GM12875 (cell line): ENCODE measurements around the gene HSD11B2.

Source experiments
- H3K4me3 ChIP-seq: one replicate; pipeline ENCODE4 v1.5.1; 2011; ENCODE audit warnings: low read depth, low read length, control low read depth
- TF ChIP-seq, protein P1 (sequence below): IDR thresholded peaks from 2 replicates; pipeline ENCODE4 v1.5.1; 2011; ENCODE audit warnings: low read depth, mild to moderate bottlenecking, control low read depth, inconsistent platforms, low read length, moderate library complexity, borderline replicate concordance; ENCODE audit not compliant: insufficient read depth

Gene HSD11B2

GRCh38 chr16:67444259-67445125 lies 13.6 kb downstream of the HSD11B2 start:
- TF ChIP-seq, protein P1, sequence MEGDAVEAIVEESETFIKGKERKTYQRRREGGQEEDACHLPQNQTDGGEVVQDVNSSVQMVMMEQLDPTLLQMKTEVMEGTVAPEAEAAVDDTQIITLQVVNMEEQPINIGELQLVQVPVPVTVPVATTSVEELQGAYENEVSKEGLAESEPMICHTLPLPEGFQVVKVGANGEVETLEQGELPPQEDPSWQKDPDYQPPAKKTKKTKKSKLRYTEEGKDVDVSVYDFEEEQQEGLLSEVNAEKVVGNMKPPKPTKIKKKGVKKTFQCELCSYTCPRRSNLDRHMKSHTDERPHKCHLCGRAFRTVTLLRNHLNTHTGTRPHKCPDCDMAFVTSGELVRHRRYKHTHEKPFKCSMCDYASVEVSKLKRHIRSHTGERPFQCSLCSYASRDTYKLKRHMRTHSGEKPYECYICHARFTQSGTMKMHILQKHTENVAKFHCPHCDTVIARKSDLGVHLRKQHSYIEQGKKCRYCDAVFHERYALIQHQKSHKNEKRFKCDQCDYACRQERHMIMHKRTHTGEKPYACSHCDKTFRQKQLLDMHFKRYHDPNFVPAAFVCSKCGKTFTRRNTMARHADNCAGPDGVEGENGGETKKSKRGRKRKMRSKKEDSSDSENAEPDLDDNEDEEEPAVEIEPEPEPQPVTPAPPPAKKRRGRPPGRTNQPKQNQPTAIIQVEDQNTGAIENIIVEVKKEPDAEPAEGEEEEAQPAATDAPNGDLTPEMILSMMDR = no peak
- H3K4me3 ChIP-seq = no peak overlapping the region

GRCh38 chr16:67445126-67445426 lies 14.2 kb downstream of the HSD11B2 start:
- H3K4me3 ChIP-seq = no peak overlapping the region
- TF ChIP-seq, protein P1 = no peak

DNA sequence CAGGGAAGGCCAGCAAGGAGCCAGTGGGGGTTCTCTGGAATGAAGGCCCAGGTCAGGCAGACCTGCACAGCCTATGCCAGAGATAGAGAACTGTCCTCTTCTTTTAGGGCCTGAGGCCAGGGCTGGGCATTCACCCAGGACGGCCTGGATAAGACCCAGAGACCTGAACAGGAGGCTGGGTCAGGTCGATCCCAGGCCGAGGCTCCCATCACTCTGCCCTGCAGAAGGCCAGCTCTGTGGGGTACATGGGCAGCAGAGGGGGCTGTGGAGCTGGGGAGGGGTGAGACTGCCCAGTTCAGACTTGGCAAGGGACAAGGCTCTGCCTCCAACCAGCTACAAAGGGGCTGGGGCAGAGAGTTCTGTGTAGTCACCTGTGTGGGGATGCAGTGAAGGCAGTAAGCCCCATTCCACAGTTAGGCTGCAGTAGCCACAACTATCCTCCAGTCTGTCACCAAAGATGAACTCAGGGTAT lies 14.6 kb downstream of the HSD11B2 start:
- TF ChIP-seq, protein P1 = no peak
- no peak overlapping the region for H3K4me3 ChIP-seq

- TF ChIP-seq, protein P1 = no peak
- no peak overlapping the region for H3K4me3 ChIP-seq
Measured at GRCh38 chr16:67445913-67446907, 15.3 kb downstream of the HSD11B2 start.

DNA sequence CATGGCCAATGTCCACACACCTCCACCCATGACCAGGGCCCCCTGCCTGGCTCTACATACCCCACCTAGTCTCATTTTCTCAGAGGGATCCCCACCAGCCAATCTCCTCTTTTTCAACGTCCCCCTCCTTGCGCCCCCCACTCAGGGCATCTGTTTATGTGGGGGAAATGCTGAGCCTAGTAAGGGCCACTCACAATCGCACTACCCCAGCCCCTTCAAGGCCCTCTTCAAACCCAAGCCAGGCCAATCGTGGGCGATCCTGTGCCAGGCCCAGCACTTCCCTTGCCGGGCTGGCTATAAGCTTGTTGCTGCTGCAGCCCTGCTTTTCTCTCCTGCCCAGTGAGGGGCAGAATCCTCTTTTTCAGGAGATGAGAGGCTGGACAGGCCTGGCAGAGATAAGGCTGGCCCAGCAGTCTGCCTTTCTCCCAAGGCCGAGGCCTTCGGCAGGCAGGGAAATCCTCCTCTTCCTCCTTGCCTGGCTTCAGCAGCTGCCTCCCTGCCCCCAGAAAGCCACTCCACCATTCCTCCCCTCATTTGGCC lies 16.1 kb downstream of the HSD11B2 start:
- TF ChIP-seq, protein P1 = no peak
- H3K4me3 ChIP-seq = no peak overlapping the region

- TF ChIP-seq, protein P1 = peak; percentile 70
Measured at GRCh38 chr16:67447508-67448076, 16.7 kb downstream of the HSD11B2 start.

More at GRCh38 chr16:67447508-67448076, 16.7 kb downstream of the HSD11B2 start:
- no peak overlapping the region for H3K4me3 ChIP-seq
